GM19328 (cell line): ENCODE measurements around the gene ZMYND8.
"Not testable (repeated sequence)": the region's sequence is repeated elsewhere in the genome, so short reads cannot be mapped to it uniquely, and the experiment has no call there.

Experiments
- ATAC-seq: cut with Tn5 transposase; IDR thresholded peaks from one replicate; pipeline ENCODE4 v1.9.1; 2021; ENCODE audit warnings: mild to moderate bottlenecking, moderate library complexity; ENCODE audit not compliant: unreplicated experiment

The ZMYND8 gene

DNA sequence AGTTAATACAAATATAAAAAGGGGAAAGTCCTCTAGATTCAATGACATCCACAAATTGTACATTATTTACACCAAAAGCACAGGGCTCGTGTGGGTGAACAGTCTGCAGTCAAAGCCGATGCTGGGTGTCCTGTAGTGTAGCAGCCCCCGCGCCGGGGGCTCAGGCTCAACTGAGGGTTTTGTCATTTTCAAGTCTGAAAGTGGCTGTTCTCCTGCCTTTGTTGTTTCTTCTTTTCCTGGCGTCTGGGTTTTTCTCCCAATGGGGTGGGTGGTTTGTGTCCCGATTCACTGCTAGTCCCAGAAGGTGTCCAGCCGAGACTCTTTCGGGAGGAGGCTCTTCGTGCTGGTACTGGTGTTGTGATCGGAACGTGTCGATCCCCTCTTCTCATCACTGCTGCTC lies 146.0 kb downstream of the ZMYND8 start:
- no peak for ATAC-seq

DNA sequence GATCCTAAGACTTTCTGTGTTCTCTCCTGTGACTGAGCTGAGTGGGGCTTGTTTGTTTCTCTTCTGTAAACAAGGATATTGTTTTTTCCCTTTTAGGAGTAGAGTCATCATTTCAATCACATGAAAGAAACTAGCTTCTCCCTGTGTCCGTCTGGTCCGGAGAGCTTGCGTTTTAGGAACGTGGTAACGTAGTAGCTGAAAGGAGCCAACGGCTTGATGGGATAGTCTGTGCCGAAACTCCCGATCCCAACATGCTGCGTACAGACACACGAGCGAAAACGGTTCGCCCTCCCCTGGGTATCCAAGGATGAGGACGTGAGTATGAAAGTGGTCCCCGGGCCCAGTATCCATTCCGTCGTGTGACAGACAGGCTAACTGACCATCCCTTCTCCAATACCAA lies 146.5 kb downstream of the ZMYND8 start:
- ATAC-seq, result no peak

- ATAC-seq, result no peak
Measured at GRCh38 chr20:47208534-47209174, 147.8 kb downstream of the ZMYND8 start.

DNA sequence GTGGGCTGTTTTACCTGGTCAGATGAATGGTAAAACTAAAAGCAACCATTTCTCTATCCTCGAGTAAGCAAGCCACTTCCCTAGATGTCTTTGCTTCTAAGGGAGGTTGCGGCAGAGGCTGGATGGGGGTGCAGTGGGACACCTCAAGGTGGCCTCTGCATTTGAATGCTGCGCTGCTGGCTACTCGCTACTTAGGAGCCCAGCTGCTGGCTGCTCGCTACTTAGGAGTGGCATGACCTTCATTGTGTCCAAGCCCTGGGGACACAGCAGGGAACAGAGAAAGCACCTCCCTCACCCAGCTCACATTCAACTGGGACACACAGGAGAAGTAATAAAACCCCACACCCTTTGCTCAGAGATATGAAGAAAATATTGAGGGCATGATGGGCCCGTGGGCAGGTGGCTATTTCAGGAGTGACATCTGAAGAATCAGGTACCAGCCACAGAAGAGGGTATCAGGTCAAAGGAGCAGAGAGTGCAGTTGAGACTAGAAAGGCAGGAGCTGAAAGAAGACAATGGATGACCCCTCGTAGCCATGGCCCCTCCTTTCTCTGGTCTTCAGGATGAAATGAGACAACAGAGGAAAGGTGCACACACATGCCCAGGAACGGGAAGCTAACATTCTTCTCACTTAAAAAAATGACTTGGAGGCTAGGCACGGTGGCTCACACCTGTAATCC lies 149.4 kb downstream of the ZMYND8 start:
- no peak for ATAC-seq

DNA sequence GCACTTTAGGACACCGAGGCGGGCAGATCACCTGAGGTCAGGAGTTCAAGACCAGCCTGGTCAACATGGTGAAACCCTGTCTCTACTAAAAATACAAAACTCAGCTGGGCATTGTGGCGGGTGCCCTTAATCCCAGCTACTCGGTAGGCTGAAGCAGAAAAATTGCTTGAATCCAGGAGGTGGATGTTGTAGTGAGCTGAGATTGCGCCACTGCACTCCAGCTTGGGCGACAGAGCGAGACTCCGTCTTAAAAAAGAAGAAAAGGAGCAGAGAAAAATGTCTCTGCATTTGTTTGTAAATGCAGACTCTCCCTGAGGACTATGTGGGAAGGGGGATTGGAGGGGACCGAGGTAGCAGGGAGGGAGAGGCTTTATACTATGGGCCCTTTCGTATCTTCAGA lies 149.9 kb downstream of the ZMYND8 start:
- ATAC-seq, result not testable (repeated sequence)

GRCh38 chr20:47205577-47206123 lies 150.8 kb downstream of the ZMYND8 start:
- no peak for ATAC-seq

- ATAC-seq, result not testable (repeated sequence)
Measured at GRCh38 chr20:47204850-47205122, 151.7 kb downstream of the ZMYND8 start.

DNA sequence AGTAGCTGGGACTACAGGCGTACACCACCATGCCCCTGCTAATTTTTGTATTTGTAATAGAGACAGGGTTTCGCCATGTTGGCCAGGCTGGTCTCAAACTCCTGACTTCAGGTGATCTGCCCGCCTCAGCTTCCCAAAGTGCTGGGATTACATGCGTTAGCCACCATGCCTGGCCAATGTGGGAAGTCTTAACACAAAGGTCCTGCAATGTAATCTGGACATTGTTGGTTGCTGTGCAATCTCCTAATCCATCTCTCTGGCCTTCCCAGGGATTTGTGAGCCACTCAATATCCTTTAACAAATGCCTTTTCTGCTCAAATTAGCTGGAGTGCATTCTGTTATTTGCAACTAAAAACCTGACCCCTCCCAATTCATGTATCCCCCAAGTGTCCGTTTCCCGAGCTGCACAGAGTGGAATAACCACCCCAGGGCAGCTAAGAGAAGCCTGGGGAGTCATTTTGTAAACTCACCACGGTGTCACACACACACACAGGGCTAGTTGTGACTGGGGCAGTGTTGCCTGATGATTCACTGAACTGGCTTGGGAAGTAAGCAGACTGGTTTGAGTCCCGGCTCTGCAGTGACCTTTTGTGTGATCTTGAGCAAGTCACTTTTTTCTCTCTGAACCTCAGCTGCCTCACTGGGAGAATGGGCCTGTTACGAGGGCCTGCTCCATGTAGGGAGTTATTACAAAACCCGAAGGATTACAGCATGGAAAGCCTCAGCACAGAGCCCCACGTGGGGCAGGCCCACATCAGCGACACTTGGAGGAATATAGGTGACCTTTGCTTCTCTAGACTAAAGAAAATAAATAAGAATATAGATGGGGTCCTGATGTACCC lies 152.3 kb downstream of the ZMYND8 start:
- ATAC-seq, result no peak

DNA sequence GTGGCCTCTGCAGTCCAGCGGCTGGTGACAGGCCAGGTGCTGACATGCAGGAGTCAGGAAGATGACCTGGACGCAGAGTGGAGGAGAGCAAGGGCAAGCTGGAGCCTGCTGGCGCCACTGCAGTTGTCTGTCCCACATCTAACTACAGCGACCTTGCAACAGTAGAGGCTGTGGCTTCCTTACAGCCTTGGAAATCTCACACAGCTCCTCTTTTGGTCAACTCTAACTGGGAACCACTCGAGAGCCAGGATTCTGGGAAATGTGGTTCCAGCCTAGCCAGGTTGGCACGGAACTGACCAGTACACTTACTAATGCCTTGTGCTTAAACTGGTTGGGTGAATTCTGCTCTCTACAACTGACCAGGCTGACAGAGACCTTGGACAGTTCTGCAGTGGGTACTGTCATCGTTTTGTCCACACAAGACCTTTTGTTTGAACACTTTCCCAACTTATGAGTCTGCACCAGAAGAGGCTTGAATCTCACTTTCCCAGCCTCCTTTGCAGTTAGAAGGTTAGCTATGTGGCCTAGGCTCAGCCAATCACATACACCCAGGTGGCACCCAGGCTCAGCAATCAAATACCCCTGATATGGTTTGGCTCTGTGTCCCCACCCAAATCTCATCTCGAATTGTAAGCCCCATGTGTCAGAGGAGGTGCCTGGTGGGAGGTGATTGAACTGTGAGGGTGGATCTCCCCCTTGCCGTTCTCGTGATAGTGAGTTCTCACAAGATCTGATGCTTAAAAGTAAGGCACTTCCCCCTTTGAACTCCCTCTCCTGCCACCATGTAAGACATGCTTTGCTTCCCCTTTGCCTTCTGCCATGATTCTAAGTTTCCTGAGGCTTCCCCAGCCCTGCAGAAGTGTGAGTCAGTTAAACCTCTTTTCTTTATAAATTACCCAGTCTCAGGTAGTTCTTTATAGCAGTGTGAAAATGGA lies 153.5 kb downstream of the ZMYND8 start:
- ATAC-seq, result no peak

DNA sequence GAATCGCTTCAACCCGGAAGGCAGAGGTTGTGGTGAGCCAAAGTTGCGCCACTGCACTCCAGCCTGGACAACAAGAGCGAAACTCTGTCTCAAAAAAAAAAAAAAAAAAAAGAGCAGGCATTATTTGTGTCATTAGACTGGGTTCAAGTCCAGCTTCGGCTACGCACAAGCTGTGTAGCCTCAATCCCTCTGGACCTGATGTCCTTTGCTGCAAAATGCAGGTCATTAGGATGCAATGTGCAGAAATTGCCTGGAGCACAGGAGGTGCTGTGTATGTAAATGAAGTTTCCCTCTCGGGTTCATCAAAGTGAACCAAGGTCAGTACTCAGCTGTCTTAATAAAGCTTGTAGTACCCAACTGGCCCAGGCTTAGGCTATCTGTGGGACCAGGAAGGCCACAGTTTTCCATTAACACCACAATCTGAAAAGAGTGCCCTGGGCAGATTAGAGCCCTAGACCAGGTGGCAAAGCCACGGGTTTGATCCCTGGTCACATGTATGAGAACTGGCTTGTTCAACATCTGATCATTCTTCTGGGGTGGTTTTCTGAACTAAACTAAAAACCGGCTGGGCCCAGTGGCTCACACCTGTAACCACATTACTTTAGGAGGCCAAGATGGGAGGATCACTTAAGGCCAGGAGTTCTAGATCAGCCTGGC lies 155.3 kb downstream of the ZMYND8 start:
- ATAC-seq, result no peak

DNA sequence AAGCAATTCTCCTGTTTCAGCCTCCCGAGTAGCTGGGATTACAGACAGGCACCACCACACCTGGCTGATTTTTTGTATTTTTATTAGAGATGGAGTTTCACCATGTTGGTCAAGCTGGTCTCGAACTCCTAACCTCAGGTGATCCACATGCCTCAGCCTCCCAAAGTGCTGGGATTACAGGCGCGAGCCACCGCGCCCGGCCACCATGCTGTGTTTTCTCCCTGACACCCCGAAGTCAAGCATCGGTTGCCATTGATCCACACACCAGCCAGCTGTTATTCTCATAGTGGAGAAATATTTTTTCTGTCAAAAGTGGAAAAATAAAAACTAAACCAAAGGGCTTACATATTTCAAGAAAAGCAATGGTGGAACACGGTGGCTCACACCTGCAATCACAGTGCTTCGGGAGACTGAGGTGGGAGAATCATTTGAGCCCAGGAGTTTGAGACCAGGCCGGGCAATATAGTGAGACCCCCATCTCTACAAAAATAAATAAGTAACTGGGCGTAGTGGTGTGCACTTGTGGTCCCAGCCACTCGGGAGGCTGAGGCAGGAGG lies 157.4 kb downstream of the ZMYND8 start:
- no peak for ATAC-seq

DNA sequence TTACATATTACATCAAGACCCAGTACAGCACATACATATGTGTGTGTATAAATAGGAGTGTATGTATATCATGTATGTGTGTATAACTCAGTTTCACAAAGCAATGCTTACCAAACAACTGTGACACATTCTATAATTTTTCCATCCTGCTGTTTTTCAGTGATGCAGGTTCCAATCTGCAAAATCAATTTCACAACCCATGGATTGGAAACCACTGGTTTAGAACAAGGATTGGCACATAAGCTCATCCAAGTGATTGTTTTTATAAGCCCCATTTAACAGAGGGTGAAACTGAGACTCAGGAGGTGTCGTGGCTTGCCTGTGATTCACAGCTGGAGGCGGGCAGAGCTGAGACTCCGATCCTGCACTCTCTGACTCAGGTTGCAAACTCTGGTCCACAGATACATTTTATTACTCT lies 158.2 kb downstream of the ZMYND8 start:
- ATAC-seq, result no peak

GRCh38 chr20:47196091-47197081 lies 160.1 kb downstream of the ZMYND8 start:
- ATAC-seq, result no peak

DNA sequence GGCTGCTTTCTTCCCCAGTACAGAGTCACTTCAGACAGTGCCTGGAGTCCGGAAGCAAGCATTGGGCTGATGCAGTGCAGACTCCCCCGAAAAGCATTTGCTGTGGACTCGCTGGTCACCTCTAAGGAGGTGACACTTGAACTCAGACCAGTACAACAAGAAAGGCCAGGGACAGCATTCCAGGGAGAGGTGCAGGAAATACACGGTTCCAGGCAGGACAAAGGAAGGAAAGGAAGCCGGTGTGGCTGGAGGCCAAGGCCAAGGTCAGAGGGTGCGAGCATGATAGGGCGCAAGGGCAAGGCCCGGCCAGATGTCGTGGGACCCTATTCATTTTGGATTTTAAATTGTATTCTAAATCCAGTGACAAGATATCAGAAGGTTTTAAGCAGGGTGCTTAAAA lies 160.9 kb downstream of the ZMYND8 start:
- ATAC-seq, result no peak

GRCh38 chr20:47191956-47192355 lies 164.5 kb downstream of the ZMYND8 start:
- ATAC-seq, result no peak

DNA sequence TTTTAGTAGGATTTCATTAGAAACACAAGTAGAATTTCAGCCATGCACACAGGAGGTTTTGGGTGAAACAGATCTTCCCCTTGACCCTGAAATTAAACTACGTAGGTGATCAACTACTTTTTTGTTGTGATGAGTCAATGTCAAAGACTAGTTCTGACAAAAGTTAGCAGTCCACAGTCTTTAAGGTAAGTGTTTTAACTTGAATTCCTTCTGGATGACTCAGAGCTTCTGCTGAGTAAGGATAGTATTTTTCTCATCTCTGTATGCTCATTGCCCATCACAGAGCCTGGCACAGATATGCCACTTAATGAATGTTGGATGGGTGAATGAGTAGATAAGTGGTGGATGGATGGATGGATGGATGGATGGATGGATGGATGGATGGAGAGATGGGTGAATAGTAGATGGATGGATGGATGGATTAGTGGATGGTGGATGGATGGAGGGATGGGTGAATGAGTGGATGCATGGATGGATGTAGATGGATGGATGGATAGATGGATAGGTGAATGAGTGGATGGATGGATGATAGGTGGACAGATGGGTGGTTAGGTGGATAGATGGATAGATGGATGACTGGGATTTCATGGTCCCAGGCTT lies 165.3 kb downstream of the ZMYND8 start:
- ATAC-seq, result no peak

- no peak for ATAC-seq
Measured at GRCh38 chr20:47189060-47189459, 167.4 kb downstream of the ZMYND8 start.

- ATAC-seq, result no peak
Measured at GRCh38 chr20:47188540-47188939, 168.0 kb downstream of the ZMYND8 start.
